IMR-90 (cell line): Measurements from ENCODE around the gene RHEX. TPM values are rescaled to one million over a fixed set of nuclear protein-coding genes. Genes with fewer than 3 reads are reported as not detected.

Experiments
- ATAC-seq: fragments of 200-7000 bp; cut with Tn5 transposase; 2 replicates; pipeline ENCODE4 v1.9.1; 2020; ENCODE audit warnings: low read depth, mild to moderate bottlenecking, moderate library complexity
- BruUV-seq: library from RNA; stranded (reverse); fragments of 400-500 nt; replicated peaks from 2 replicates; lab custom pipeline; 2021; lab: Mats Ljungman, UMichigan
- CTCF ChIA-PET: fragments of 300-600 bp; formaldehyde crosslinking; extraction: SDS; loops from one replicate; lab custom pipeline; 2021; ENCODE audit warnings: antibody characterized with exemption; lab: Yijun Ruan, JAX
- POLR2A ChIA-PET: fragments of 300-600 bp; sonication (Branson Sonifier 250); formaldehyde crosslinking; loops from one replicate; lab custom pipeline; 2022; ENCODE audit warnings: antibody characterized with exemption; ENCODE audit not compliant: unreplicated experiment; lab: Charles Lee
- DNase-seq: peaks from one replicate; pipeline ENCODE4 v3.0.0; 2013
- H2AFZ ChIP-seq: replicated peaks from 2 replicates; pipeline ENCODE3; 2013; ENCODE audit warnings: low read length, mild to moderate bottlenecking; ENCODE audit not compliant: poor library complexity
- H2AK5ac ChIP-seq: 2 replicates; pipeline ENCODE4 v1.6.1; 2013; ENCODE audit warnings: low read depth, low read length, inconsistent platforms
- H2AK9ac ChIP-seq: replicated peaks from 2 replicates; pipeline ENCODE3; 2013; ENCODE audit warnings: mild to moderate bottlenecking, low read depth, low read length, moderate library complexity; ENCODE audit not compliant: poor library complexity
- H2BK120ac ChIP-seq: 2 replicates; pipeline ENCODE4 v1.6.1; 2013; ENCODE audit warnings: low read depth, low read length, inconsistent platforms
- H2BK15ac ChIP-seq: 3 replicates; pipeline ENCODE4 v1.6.1; 2013; ENCODE audit warnings: low read depth, low read length, inconsistent platforms
- H2BK20ac ChIP-seq: 2 replicates; pipeline ENCODE4 v1.6.1; 2013; ENCODE audit warnings: low read depth, mild to moderate bottlenecking, inconsistent platforms, low read length, moderate library complexity
- H2BK5ac ChIP-seq: 2 replicates; pipeline ENCODE4 v1.6.1; 2013; ENCODE audit warnings: mild to moderate bottlenecking, low read depth, low read length, inconsistent platforms; ENCODE audit not compliant: poor library complexity, severe bottlenecking
- H3K14ac ChIP-seq: replicated peaks from 2 replicates; pipeline ENCODE4 v1.6.1; 2013; ENCODE audit warnings: low read depth, low read length, inconsistent platforms
- H3K18ac ChIP-seq: 2 replicates; pipeline ENCODE4 v1.6.1; 2013; ENCODE audit warnings: low read depth, low read length, control low read depth
- H3K23ac ChIP-seq: 2 replicates; pipeline ENCODE4 v1.6.1; 2013; ENCODE audit warnings: low read depth, low read length, inconsistent platforms
- H3K27ac ChIP-seq: 2 replicates; pipeline ENCODE4 v1.5.1; 2013; ENCODE audit warnings: mild to moderate bottlenecking, control low read depth, low read length; ENCODE audit not compliant: insufficient read depth
- H3K27me3 ChIP-seq: 2 replicates; pipeline ENCODE4 v1.6.1; 2013; ENCODE audit warnings: low read length; ENCODE audit not compliant: control insufficient read depth, insufficient read depth
- H3K36me3 ChIP-seq: 2 replicates; pipeline ENCODE4 v1.6.1; 2013; ENCODE audit warnings: low read length, mixed read lengths; ENCODE audit not compliant: control insufficient read depth, insufficient read depth
- H3K4ac ChIP-seq: 2 replicates; pipeline ENCODE4 v1.6.1; 2013; ENCODE audit warnings: low read depth, low read length, inconsistent platforms
- H3K4me1 ChIP-seq: 2 replicates; pipeline ENCODE4 v1.6.1; 2013; ENCODE audit warnings: low read length, mixed read lengths; ENCODE audit not compliant: control insufficient read depth, insufficient read depth
- H3K4me2 ChIP-seq: 2 replicates; pipeline ENCODE4 v1.6.1; 2013; ENCODE audit warnings: low read depth, mild to moderate bottlenecking, control low read depth, low read length, moderate library complexity
- H3K4me3 ChIP-seq: 2 replicates; pipeline ENCODE4 v1.5.1; 2013; ENCODE audit warnings: low read depth, mild to moderate bottlenecking, control low read depth, low read length, moderate library complexity; ENCODE audit not compliant: insufficient read depth
- H3K56ac ChIP-seq: 2 replicates; pipeline ENCODE4 v1.6.1; 2013; ENCODE audit warnings: low read length, inconsistent platforms; ENCODE audit not compliant: insufficient read depth; ENCODE audit errors: extremely low read depth
- H3K79me1 ChIP-seq, 2 experiments: 2 replicates each; pipeline ENCODE4 v1.6.1; 2013; ENCODE audit warnings: low read length in 2 of 2, inconsistent platforms in 1 of 2, low read depth in 1 of 2
- H3K9ac ChIP-seq: 2 replicates; pipeline ENCODE4 v1.6.1; 2013; ENCODE audit warnings: low read depth, low read length, control low read depth
- H3K9me1 ChIP-seq: 2 replicates; pipeline ENCODE4 v1.6.1; 2013; ENCODE audit warnings: low read length, inconsistent platforms; ENCODE audit not compliant: insufficient read depth
- H3K9me3 ChIP-seq: 2 replicates; pipeline ENCODE4 v1.6.1; 2013; ENCODE audit warnings: low read length; ENCODE audit not compliant: control insufficient read depth, insufficient read depth
- H4K20me1 ChIP-seq: 2 replicates; pipeline ENCODE4 v1.6.1; 2013; ENCODE audit warnings: low read length, inconsistent platforms; ENCODE audit not compliant: insufficient read depth
- H4K5ac ChIP-seq: 2 replicates; pipeline ENCODE4 v1.6.1; 2013; ENCODE audit warnings: mild to moderate bottlenecking, low read depth, low read length, control low read depth
- H4K8ac ChIP-seq, 2 experiments: 2 replicates each; pipeline ENCODE4 v1.6.1; 2013; ENCODE audit warnings: low read depth in 2 of 2, low read length in 2 of 2, control low read depth in 1 of 2, inconsistent platforms in 1 of 2
- H4K91ac ChIP-seq: 2 replicates; pipeline ENCODE4 v1.6.1; 2013; ENCODE audit warnings: low read depth, low read length, inconsistent platforms; ENCODE audit not compliant: insufficient read depth
- CEBPB ChIP-seq: IDR thresholded peaks from 2 replicates; pipeline ENCODE4 v1.6.1; 2012; ENCODE audit warnings: low read depth, low read length, improper control_type of control experiment
- CHD1 ChIP-seq: IDR thresholded peaks from 2 replicates; pipeline ENCODE4 v1.6.1; 2012; ENCODE audit warnings: low read depth, low read length, improper control_type of control experiment
- MAFK ChIP-seq: IDR thresholded peaks from 2 replicates; pipeline ENCODE4 v1.6.1; 2012; ENCODE audit warnings: low read depth, low read length, improper control_type of control experiment
- NFE2L2 ChIP-seq: fragments of 150-350 bp; IDR thresholded peaks from 2 replicates; pipeline ENCODE4 v1.6.1; 2016; ENCODE audit warnings: low read depth, mild to moderate bottlenecking, low read length
- POLR2A ChIP-seq: IDR thresholded peaks from 2 replicates; pipeline ENCODE4 v1.6.1; 2012; ENCODE audit warnings: mild to moderate bottlenecking, low read depth, low read length
- RCOR1 ChIP-seq: IDR thresholded peaks from 2 replicates; pipeline ENCODE4 v1.6.1; 2012; ENCODE audit warnings: mild to moderate bottlenecking, low read length, improper control_type of control experiment; ENCODE audit not compliant: insufficient replicate concordance
- SMC3 ChIP-seq: fragments of 150-350 bp; IDR thresholded peaks from 2 replicates; pipeline ENCODE4 v1.6.1; 2016; ENCODE audit warnings: low read depth, mild to moderate bottlenecking, antibody characterized with exemption, low read length, moderate library complexity
- WGBS, 2 experiments: methylation state at CpG; one replicate each; pipeline versions ENCODE4 v1.1.5 to v1.1.7; 2013; ENCODE audit warnings: missing lambda C conversion rate in 2 of 2; ENCODE audit not compliant: insufficient read length in 1 of 2; ENCODE audit errors: extremely low coverage in 2 of 2; 5-methylcytosine and 5-hydroxymethylcytosine counted together
- dilution Hi-C: fragments of 300-500 bp; cut with HindIII; formaldehyde crosslinking; loops from one replicate; pipeline ENCODE4 v1.14.3; 2018; ENCODE audit warnings: low sequenced_read_pairs; ENCODE audit not compliant: unreplicated experiment
- in situ Hi-C: fragments of 300-500 bp; cut with MboI; formaldehyde crosslinking; loops from 3 replicates; pipeline ENCODE4 v1.14.3; 2019; ENCODE audit warnings: low sequenced_read_pairs, inconsistent platforms, mixed read lengths
- intact Hi-C: fragments of 100-400 bp; cut with micrococcal nuclease; formaldehyde crosslinking; loops from 2 replicates; pipeline ENCODE4 v1.10.0; 2022
- polyA plus RNA-seq, 3 experiments: library from polyadenylated mRNA; depleted of rRNA; stranded (reverse); fragments of >200 nt; gene quantifications; 2 replicates each; pipeline ENCODE4 v1.2.3, GENCODE V29; 2012; ENCODE audit warnings: low replicate concordance in 1 of 3
- total RNA-seq: library from RNA; depleted of rRNA; stranded (reverse); fragments of >200 nt; gene quantifications from 2 replicates; pipeline ENCODE4 v1.2.3, GENCODE V29; 2012
- TF ChIP-seq, protein P1 (sequence below): fragments of 150-350 bp; IDR thresholded peaks from 2 replicates; pipeline ENCODE4 v1.6.1; 2017; ENCODE audit warnings: mild to moderate bottlenecking, antibody characterized with exemption, low read length, low read depth
- TF ChIP-seq, protein P2 (sequence below): conservative IDR thresholded peaks from 2 replicates; pipeline ENCODE4 v1.5.1; 2012; ENCODE audit warnings: mild to moderate bottlenecking, low read depth, low read length, improper control_type of control experiment

Gene RHEX
- total and polyA plus RNA-seq, 2 of the 4 experiments (the other 2 are of a cell fraction) = not detected

DNA sequence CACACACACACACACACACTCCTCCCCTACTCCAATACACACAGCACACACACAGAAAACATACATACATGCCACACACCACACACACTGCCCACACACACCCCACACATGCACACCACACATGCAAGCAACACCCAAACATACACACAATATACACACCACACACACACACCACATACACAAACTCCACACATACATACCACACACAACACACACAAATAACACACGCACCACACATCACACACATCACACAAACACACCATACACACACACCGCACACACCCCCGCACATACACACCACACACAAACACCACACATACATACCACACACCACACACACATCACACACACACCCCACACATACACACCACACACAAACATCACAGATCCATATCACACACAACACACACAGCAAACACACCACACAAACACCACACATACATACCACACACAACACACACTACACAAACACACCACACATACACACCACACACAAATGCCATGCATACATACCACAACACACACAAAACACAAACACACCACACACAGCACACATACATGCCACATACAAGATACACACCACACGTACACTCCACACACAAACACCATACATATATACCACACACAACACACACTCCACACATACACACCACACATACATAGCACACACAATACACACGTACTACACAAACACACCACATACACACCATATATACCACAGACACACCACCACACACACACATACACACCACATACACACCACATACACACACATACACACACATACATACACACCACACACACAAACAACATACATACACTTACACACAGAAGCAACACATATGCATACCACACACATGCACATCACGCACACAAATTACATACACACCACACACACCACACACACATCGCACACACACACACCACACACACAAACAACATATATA is 48.8 kb upstream of the RHEX start:
- Histone ChIP-seq H3K9ac (no peak overlapping the region), H2AK5ac (peak overlapping the region; percentile 99), H3K27ac (peak overlapping the region; percentile 71; the same call in 1 of the 2 replicates), H3K4ac (peak overlapping the region; percentile 73), H3K18ac (peak overlapping the region; percentile 72), H4K5ac (peak overlapping the region; percentile 79), H3K4me1 (peaks cover 23% of the 10 kb centered on the region), H2BK120ac (peak overlapping the region; percentile 66), H3K36me3 (no peaks in the 10 kb centered on the region), H2AK9ac (peak overlapping the region; percentile 91), H4K91ac (peak overlapping the region; percentile 40), H3K23ac (peak overlapping the region; percentile 70), H2BK15ac (peak overlapping the region; percentile 83; the same call in 2 of the 3 replicates), H2BK20ac (peak overlapping the region; percentile 54), H3K56ac (no peak overlapping the region; the same call in 1 of the 2 replicates), H3K9me3 (no peaks in the 10 kb centered on the region), H3K4me2 (no peak overlapping the region), H2BK5ac (peak overlapping the region; percentile 93), H4K8ac (peak overlapping the region; percentile 66 to 81; a peak in 3 of 4 replicates), H4K20me1 (no peaks in the 10 kb centered on the region), H3K79me1 (peaks cover 0 to 13% of the 10 kb centered on the region in 2 experiments; a peak in 2 of 4 replicates), H3K4me3 (no peak overlapping the region), H3K9me1 (peaks cover 19% of the 10 kb centered on the region), H3K14ac (peak overlapping the region; percentile 32), H3K27me3 (no peaks in the 10 kb centered on the region), H2AFZ (peak overlapping the region; percentile 81)
- in situ Hi-C loops (no loop called here), dilution Hi-C loops (no loop called here), intact Hi-C loops (no loop called here)
- WGBS, 2 experiments = 92 to 100% methylated on average over 1 to 4 of the region's 7 CpGs
- TF ChIP-seq NFE2L2 (no peak), SMC3 (no peak), MAFK (no peak), CHD1 (no peak), RCOR1 (no peak), POLR2A (no peak), CEBPB (no peak)
- TF ChIP-seq, protein P1, sequence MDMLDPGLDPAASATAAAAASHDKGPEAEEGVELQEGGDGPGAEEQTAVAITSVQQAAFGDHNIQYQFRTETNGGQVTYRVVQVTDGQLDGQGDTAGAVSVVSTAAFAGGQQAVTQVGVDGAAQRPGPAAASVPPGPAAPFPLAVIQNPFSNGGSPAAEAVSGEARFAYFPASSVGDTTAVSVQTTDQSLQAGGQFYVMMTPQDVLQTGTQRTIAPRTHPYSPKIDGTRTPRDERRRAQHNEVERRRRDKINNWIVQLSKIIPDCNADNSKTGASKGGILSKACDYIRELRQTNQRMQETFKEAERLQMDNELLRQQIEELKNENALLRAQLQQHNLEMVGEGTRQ = no peak
- TF ChIP-seq, protein P2, sequence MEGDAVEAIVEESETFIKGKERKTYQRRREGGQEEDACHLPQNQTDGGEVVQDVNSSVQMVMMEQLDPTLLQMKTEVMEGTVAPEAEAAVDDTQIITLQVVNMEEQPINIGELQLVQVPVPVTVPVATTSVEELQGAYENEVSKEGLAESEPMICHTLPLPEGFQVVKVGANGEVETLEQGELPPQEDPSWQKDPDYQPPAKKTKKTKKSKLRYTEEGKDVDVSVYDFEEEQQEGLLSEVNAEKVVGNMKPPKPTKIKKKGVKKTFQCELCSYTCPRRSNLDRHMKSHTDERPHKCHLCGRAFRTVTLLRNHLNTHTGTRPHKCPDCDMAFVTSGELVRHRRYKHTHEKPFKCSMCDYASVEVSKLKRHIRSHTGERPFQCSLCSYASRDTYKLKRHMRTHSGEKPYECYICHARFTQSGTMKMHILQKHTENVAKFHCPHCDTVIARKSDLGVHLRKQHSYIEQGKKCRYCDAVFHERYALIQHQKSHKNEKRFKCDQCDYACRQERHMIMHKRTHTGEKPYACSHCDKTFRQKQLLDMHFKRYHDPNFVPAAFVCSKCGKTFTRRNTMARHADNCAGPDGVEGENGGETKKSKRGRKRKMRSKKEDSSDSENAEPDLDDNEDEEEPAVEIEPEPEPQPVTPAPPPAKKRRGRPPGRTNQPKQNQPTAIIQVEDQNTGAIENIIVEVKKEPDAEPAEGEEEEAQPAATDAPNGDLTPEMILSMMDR = no peak
- CTCF ChIA-PET = interaction anchor here (0.9 to 1.7 kb wide), 3 partner anchors 20 to 27 kb away, joined by 4 to 7 read pairs (median 5); no protein-coding TSS in a partner anchor
- no peak for ATAC-seq
- POLR2A ChIA-PET = no interaction called here
- no peak for DNase-seq
- BruUV-seq = no TSS peak
